IMR-90 (cell line): ENCODE results near the gene NGEF. TPM values are rescaled to one million over a fixed set of nuclear protein-coding genes. Genes with fewer than 3 reads are reported as not detected.

ENCODE experiments used
- ATAC-seq: fragments of 200-7000 bp; cut with Tn5 transposase; 2 replicates; pipeline ENCODE4 v1.9.1; 2020; ENCODE audit warnings: low read depth, mild to moderate bottlenecking, moderate library complexity
- BruUV-seq: library from RNA; stranded (reverse); fragments of 400-500 nt; replicated peaks from 2 replicates; lab custom pipeline; 2021; lab: Mats Ljungman, UMichigan
- CTCF ChIA-PET: fragments of 300-600 bp; formaldehyde crosslinking; extraction: SDS; loops from one replicate; lab custom pipeline; 2021; ENCODE audit warnings: antibody characterized with exemption; lab: Yijun Ruan, JAX
- POLR2A ChIA-PET: fragments of 300-600 bp; sonication (Branson Sonifier 250); formaldehyde crosslinking; loops from one replicate; lab custom pipeline; 2022; ENCODE audit warnings: antibody characterized with exemption; ENCODE audit not compliant: unreplicated experiment; lab: Charles Lee
- DNase-seq: peaks from one replicate; pipeline ENCODE4 v3.0.0; 2013
- H2AFZ ChIP-seq: replicated peaks from 2 replicates; pipeline ENCODE3; 2013; ENCODE audit warnings: low read length, mild to moderate bottlenecking; ENCODE audit not compliant: poor library complexity
- H2AK5ac ChIP-seq: 2 replicates; pipeline ENCODE4 v1.6.1; 2013; ENCODE audit warnings: low read depth, low read length, inconsistent platforms
- H2AK9ac ChIP-seq: replicated peaks from 2 replicates; pipeline ENCODE3; 2013; ENCODE audit warnings: mild to moderate bottlenecking, low read depth, low read length, moderate library complexity; ENCODE audit not compliant: poor library complexity
- H2BK120ac ChIP-seq: 2 replicates; pipeline ENCODE4 v1.6.1; 2013; ENCODE audit warnings: low read depth, low read length, inconsistent platforms
- H2BK15ac ChIP-seq: 3 replicates; pipeline ENCODE4 v1.6.1; 2013; ENCODE audit warnings: low read depth, low read length, inconsistent platforms
- H2BK20ac ChIP-seq: 2 replicates; pipeline ENCODE4 v1.6.1; 2013; ENCODE audit warnings: low read depth, mild to moderate bottlenecking, inconsistent platforms, low read length, moderate library complexity
- H2BK5ac ChIP-seq: 2 replicates; pipeline ENCODE4 v1.6.1; 2013; ENCODE audit warnings: mild to moderate bottlenecking, low read depth, low read length, inconsistent platforms; ENCODE audit not compliant: poor library complexity, severe bottlenecking
- H3K14ac ChIP-seq: replicated peaks from 2 replicates; pipeline ENCODE4 v1.6.1; 2013; ENCODE audit warnings: low read depth, low read length, inconsistent platforms
- H3K18ac ChIP-seq: 2 replicates; pipeline ENCODE4 v1.6.1; 2013; ENCODE audit warnings: low read depth, low read length, control low read depth
- H3K23ac ChIP-seq: 2 replicates; pipeline ENCODE4 v1.6.1; 2013; ENCODE audit warnings: low read depth, low read length, inconsistent platforms
- H3K27ac ChIP-seq: 2 replicates; pipeline ENCODE4 v1.5.1; 2013; ENCODE audit warnings: mild to moderate bottlenecking, control low read depth, low read length; ENCODE audit not compliant: insufficient read depth
- H3K27me3 ChIP-seq: 2 replicates; pipeline ENCODE4 v1.6.1; 2013; ENCODE audit warnings: low read length; ENCODE audit not compliant: control insufficient read depth, insufficient read depth
- H3K36me3 ChIP-seq: 2 replicates; pipeline ENCODE4 v1.6.1; 2013; ENCODE audit warnings: low read length, mixed read lengths; ENCODE audit not compliant: control insufficient read depth, insufficient read depth
- H3K4ac ChIP-seq: 2 replicates; pipeline ENCODE4 v1.6.1; 2013; ENCODE audit warnings: low read depth, low read length, inconsistent platforms
- H3K4me1 ChIP-seq: 2 replicates; pipeline ENCODE4 v1.6.1; 2013; ENCODE audit warnings: low read length, mixed read lengths; ENCODE audit not compliant: control insufficient read depth, insufficient read depth
- H3K4me2 ChIP-seq: 2 replicates; pipeline ENCODE4 v1.6.1; 2013; ENCODE audit warnings: low read depth, mild to moderate bottlenecking, control low read depth, low read length, moderate library complexity
- H3K4me3 ChIP-seq: 2 replicates; pipeline ENCODE4 v1.5.1; 2013; ENCODE audit warnings: low read depth, mild to moderate bottlenecking, control low read depth, low read length, moderate library complexity; ENCODE audit not compliant: insufficient read depth
- H3K56ac ChIP-seq: 2 replicates; pipeline ENCODE4 v1.6.1; 2013; ENCODE audit warnings: low read length, inconsistent platforms; ENCODE audit not compliant: insufficient read depth; ENCODE audit errors: extremely low read depth
- H3K79me1 ChIP-seq, 2 experiments: 2 replicates each; pipeline ENCODE4 v1.6.1; 2013; ENCODE audit warnings: low read length in 2 of 2, inconsistent platforms in 1 of 2, low read depth in 1 of 2
- H3K9ac ChIP-seq: 2 replicates; pipeline ENCODE4 v1.6.1; 2013; ENCODE audit warnings: low read depth, low read length, control low read depth
- H3K9me1 ChIP-seq: 2 replicates; pipeline ENCODE4 v1.6.1; 2013; ENCODE audit warnings: low read length, inconsistent platforms; ENCODE audit not compliant: insufficient read depth
- H3K9me3 ChIP-seq: 2 replicates; pipeline ENCODE4 v1.6.1; 2013; ENCODE audit warnings: low read length; ENCODE audit not compliant: control insufficient read depth, insufficient read depth
- H4K20me1 ChIP-seq: 2 replicates; pipeline ENCODE4 v1.6.1; 2013; ENCODE audit warnings: low read length, inconsistent platforms; ENCODE audit not compliant: insufficient read depth
- H4K5ac ChIP-seq: 2 replicates; pipeline ENCODE4 v1.6.1; 2013; ENCODE audit warnings: mild to moderate bottlenecking, low read depth, low read length, control low read depth
- H4K8ac ChIP-seq, 2 experiments: 2 replicates each; pipeline ENCODE4 v1.6.1; 2013; ENCODE audit warnings: low read depth in 2 of 2, low read length in 2 of 2, control low read depth in 1 of 2, inconsistent platforms in 1 of 2
- H4K91ac ChIP-seq: 2 replicates; pipeline ENCODE4 v1.6.1; 2013; ENCODE audit warnings: low read depth, low read length, inconsistent platforms; ENCODE audit not compliant: insufficient read depth
- BHLHE40 ChIP-seq: fragments of 150-350 bp; IDR thresholded peaks from 2 replicates; pipeline ENCODE4 v1.6.1; 2016; ENCODE audit warnings: mild to moderate bottlenecking, low read depth, low read length
- CEBPB ChIP-seq: IDR thresholded peaks from 2 replicates; pipeline ENCODE4 v1.6.1; 2012; ENCODE audit warnings: low read depth, low read length, improper control_type of control experiment
- CHD1 ChIP-seq: IDR thresholded peaks from 2 replicates; pipeline ENCODE4 v1.6.1; 2012; ENCODE audit warnings: low read depth, low read length, improper control_type of control experiment
- ELK1 ChIP-seq: fragments of 150-350 bp; IDR thresholded peaks from 2 replicates; pipeline ENCODE4 v1.6.1; 2016; ENCODE audit warnings: low read depth, mild to moderate bottlenecking, low read length, moderate library complexity, borderline replicate concordance
- FOS ChIP-seq: fragments of 150-350 bp; IDR thresholded peaks from 2 replicates; pipeline ENCODE4 v1.6.1; 2016; ENCODE audit warnings: low read depth, low read length
- RCOR1 ChIP-seq: IDR thresholded peaks from 2 replicates; pipeline ENCODE4 v1.6.1; 2012; ENCODE audit warnings: mild to moderate bottlenecking, low read length, improper control_type of control experiment; ENCODE audit not compliant: insufficient replicate concordance
- RFX5 ChIP-seq: IDR thresholded peaks from 2 replicates; pipeline ENCODE4 v1.8.0; 2012; ENCODE audit warnings: low read depth, mild to moderate bottlenecking, low read length, moderate library complexity
- WGBS, 2 experiments: methylation state at CpG; one replicate each; pipeline versions ENCODE4 v1.1.5 to v1.1.7; 2013; ENCODE audit warnings: missing lambda C conversion rate in 2 of 2; ENCODE audit not compliant: insufficient read length in 1 of 2; ENCODE audit errors: extremely low coverage in 2 of 2; 5-methylcytosine and 5-hydroxymethylcytosine counted together
- dilution Hi-C: fragments of 300-500 bp; cut with HindIII; formaldehyde crosslinking; loops from one replicate; pipeline ENCODE4 v1.14.3; 2018; ENCODE audit warnings: low sequenced_read_pairs; ENCODE audit not compliant: unreplicated experiment
- in situ Hi-C: fragments of 300-500 bp; cut with MboI; formaldehyde crosslinking; loops from 3 replicates; pipeline ENCODE4 v1.14.3; 2019; ENCODE audit warnings: low sequenced_read_pairs, inconsistent platforms, mixed read lengths
- intact Hi-C: fragments of 100-400 bp; cut with micrococcal nuclease; formaldehyde crosslinking; loops from 2 replicates; pipeline ENCODE4 v1.10.0; 2022
- polyA plus RNA-seq, 3 experiments: library from polyadenylated mRNA; depleted of rRNA; stranded (reverse); fragments of >200 nt; gene quantifications; 2 replicates each; pipeline ENCODE4 v1.2.3, GENCODE V29; 2012; ENCODE audit warnings: low replicate concordance in 1 of 3
- total RNA-seq: library from RNA; depleted of rRNA; stranded (reverse); fragments of >200 nt; gene quantifications from 2 replicates; pipeline ENCODE4 v1.2.3, GENCODE V29; 2012

Gene NGEF
- total and polyA plus RNA-seq, 2 of the 4 experiments (the other 2 are of a cell fraction) = 1.1 to 1.7 TPM

- no peak overlapping the region for H3K18ac ChIP-seq
- no peak overlapping the region for H3K9ac ChIP-seq
- DNase-seq = no peak
- H3K79me1 ChIP-seq = no peaks in the 10 kb centered on the region
- TF ChIP-seq CEBPB = no peak
- TF ChIP-seq BHLHE40 = no peak
- TF ChIP-seq ELK1 = no peak
- TF ChIP-seq FOS = no peak
- TF ChIP-seq RCOR1 = no peak
- no peak for TF ChIP-seq CHD1
- no peak for TF ChIP-seq RFX5
- H2BK5ac ChIP-seq = no peak overlapping the region
- no peak overlapping the region for H4K5ac ChIP-seq
- intact Hi-C loops = loop anchor here (10.0 kb wide), 1 partner anchor 273 kb away; the partner anchor contains the start of gene ATG16L1
- H3K4me2 ChIP-seq = no peak overlapping the region
- WGBS, 2 experiments = 67% methylated on average over 2 of the region's 7 CpGs; no CpG with 5 or more reads in 1 of the 2 experiments
- H3K36me3 ChIP-seq = no peaks in the 10 kb centered on the region
- POLR2A ChIA-PET = no interaction called here
- no peaks in the 10 kb centered on the region; the same call in 1 of the 2 replicates for H3K9me1 ChIP-seq
- H4K8ac ChIP-seq = no peak overlapping the region
- no peak overlapping the region for H3K4ac ChIP-seq
- peaks cover 3% of the 10 kb centered on the region; the same call in 1 of the 2 replicates for H3K4me1 ChIP-seq
- no peak overlapping the region for H2AFZ ChIP-seq
- H3K27me3 ChIP-seq = peaks cover 10% of the 10 kb centered on the region
- H2AK9ac ChIP-seq = no peak overlapping the region
- in situ Hi-C loops = no loop called here
- CTCF ChIA-PET = no interaction called here
- H2BK15ac ChIP-seq = no peak overlapping the region
- H4K20me1 ChIP-seq = no peaks in the 10 kb centered on the region
- H2AK5ac ChIP-seq = no peak overlapping the region
- no peak overlapping the region for H3K14ac ChIP-seq
- no peak overlapping the region for H2BK120ac ChIP-seq
- H2BK20ac ChIP-seq = no peak overlapping the region
- H3K9me3 ChIP-seq = no peaks in the 10 kb centered on the region
- H3K23ac ChIP-seq = no peak overlapping the region
- no TSS peak for BruUV-seq
- no peak overlapping the region for H4K91ac ChIP-seq
- H3K56ac ChIP-seq = no peak overlapping the region
- ATAC-seq = no peak
- no peak overlapping the region for H3K27ac ChIP-seq
- no peak overlapping the region for H3K4me3 ChIP-seq
- dilution Hi-C loops = no loop called here
Measured at GRCh38 chr2:232981356-232981755, 31.7 kb downstream of the NGEF start.
